HL-60 (cell line): ENCODE results near the gene FGD5.

ENCODE experiments used
- DNase-seq, 2 experiments: peaks; one replicate each; pipeline ENCODE4 v3.0.0-alpha.2; 2010 to 2020; ENCODE audit warnings: low read depth in 1 of 2, low spot score in 1 of 2
- H3K27ac ChIP-seq: fragments of 250-450 bp; sonication (Bioruptor Pico); replicated peaks from 2 replicates; pipeline ENCODE4 v1.5.1; 2020; ENCODE audit warnings: mild to moderate bottlenecking, moderate library complexity
- H3K27me3 ChIP-seq: fragments of 250-450 bp; sonication (Bioruptor Pico); 2 replicates; pipeline ENCODE4 v1.5.1; 2021; ENCODE audit warnings: mild to moderate bottlenecking, moderate library complexity; ENCODE audit not compliant: insufficient read depth, poor library complexity, severe bottlenecking
- H3K4me3 ChIP-seq: replicated peaks from 2 replicates; pipeline ENCODE4 v1.5.1; 2011; ENCODE audit warnings: mild to moderate bottlenecking, control low read depth, low read length; ENCODE audit not compliant: insufficient read depth
- CTCF ChIP-seq: IDR thresholded peaks from one replicate; pipeline ENCODE4 v1.5.1; 2011; ENCODE audit warnings: low read length, control low read depth, inconsistent platforms; ENCODE audit not compliant: insufficient read depth
- GABPA ChIP-seq: IDR thresholded peaks from 2 replicates; pipeline ENCODE4 v1.6.1; 2012; ENCODE audit warnings: low read depth
- POLR2AphosphoS5 ChIP-seq: IDR thresholded peaks from 2 replicates; pipeline ENCODE4 v1.6.1; 2012; ENCODE audit warnings: low read depth
- REST ChIP-seq: IDR thresholded peaks from 2 replicates; pipeline ENCODE4 v1.6.1; 2012; ENCODE audit warnings: low read depth; ENCODE audit not compliant: insufficient replicate concordance
- SPI1 ChIP-seq: IDR thresholded peaks from 2 replicates; pipeline ENCODE4 v1.6.1; 2012; ENCODE audit warnings: low read depth, mild to moderate bottlenecking, borderline replicate concordance

The FGD5 gene

GRCh38 chr3:14810070-14810791 lies 8.5 kb upstream of the FGD5 start:
- no peak for DNase-seq
- TF ChIP-seq REST (no peak), GABPA (no peak), SPI1 (no peak), CTCF (no peak), POLR2AphosphoS5 (no peak)
- H3K27me3 ChIP-seq = peaks cover 47% of the 10 kb centered on the region
- H3K27ac ChIP-seq = no peak overlapping the region
- no peak overlapping the region for H3K4me3 ChIP-seq

GRCh38 chr3:14810801-14811661 lies 7.7 kb upstream of the FGD5 start:
- no peak for TF ChIP-seq SPI1
- no peak for TF ChIP-seq CTCF
- Histone ChIP-seq H3K27me3 (peaks cover 47% of the 10 kb centered on the region), H3K4me3 (no peak overlapping the region), H3K27ac (no peak overlapping the region)
- no peak for DNase-seq

GRCh38 chr3:14811684-14812083 lies 7.1 kb upstream of the FGD5 start:
- Histone ChIP-seq H3K27me3 (peaks cover 47% of the 10 kb centered on the region), H3K4me3 (no peak overlapping the region), H3K27ac (no peak overlapping the region)
- TF ChIP-seq CTCF = no peak
- no peak for TF ChIP-seq POLR2AphosphoS5
- TF ChIP-seq GABPA = no peak
- TF ChIP-seq SPI1 = no peak
- TF ChIP-seq REST = no peak
- DNase-seq = no peak
